Measurements from ENCODE around the gene PRKCD.

The PRKCD gene

DNA sequence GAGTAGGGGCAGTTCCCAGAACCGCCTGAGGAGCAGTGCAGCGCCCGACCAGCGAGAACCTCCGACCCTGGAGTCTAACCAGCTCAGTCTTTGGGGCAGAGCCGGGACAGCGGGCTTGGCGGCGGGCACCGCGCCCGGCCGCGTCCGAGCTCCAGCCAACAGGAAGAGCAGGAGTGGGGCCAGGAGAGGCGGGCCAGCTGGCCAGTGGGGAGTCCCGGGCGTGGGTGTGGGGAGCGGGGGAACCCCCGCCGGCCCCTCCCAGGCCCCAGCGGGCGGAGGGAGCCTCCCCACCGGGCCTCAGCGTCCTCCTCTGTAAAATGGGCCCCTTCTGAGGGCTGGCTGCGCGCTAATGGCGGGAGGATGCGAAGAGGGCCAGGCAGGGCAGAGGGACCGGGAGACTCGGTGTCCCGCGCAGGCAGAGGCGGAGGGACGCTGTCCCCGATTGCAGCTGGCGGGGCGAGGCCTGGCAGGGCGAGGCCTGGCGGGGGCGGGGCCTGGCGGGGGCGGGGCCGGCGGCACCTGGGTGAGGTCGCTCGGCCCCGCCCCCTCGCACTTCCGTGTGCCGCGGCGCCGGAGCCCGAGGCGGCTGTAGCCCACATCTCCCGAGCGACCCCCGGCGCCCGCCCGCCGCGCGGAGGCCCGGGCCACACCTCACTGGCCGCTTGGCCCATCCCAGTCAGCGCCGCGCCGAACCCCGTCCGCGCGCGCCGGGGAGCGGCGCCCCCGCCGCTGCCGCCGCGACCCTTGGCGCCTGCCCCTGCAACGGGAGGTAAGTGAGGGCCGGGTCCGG is at the start of gene PRKCD:
Gene PRKCD, plus strand, starts transcription at position 550 of the 790 bp plus-strand sequence. CDS start 17,214 bp downstream, outside the sequence.
- peak; percentile 7 to 53 for DNase-seq

DNA sequence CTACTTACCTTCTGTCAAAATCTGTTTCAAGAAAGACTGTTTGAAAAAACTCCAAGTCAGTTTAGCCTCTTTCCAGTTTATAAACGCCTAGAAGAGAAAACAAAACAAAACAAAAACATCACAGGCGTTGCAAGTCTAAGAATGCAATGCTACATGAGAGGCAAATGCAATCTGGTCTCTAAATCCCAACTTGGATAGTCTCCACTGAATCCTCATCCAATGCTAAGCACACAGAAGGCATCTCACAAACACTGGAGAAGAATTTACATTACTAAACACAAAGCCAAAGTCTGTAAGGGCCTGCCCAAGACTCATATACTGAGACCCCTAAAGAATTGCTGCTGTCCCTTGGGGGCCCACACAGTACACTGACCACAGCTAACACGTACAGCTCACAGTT is 49.2 kb upstream of the PRKCD start:
- DNase-seq, result no peak

DNA sequence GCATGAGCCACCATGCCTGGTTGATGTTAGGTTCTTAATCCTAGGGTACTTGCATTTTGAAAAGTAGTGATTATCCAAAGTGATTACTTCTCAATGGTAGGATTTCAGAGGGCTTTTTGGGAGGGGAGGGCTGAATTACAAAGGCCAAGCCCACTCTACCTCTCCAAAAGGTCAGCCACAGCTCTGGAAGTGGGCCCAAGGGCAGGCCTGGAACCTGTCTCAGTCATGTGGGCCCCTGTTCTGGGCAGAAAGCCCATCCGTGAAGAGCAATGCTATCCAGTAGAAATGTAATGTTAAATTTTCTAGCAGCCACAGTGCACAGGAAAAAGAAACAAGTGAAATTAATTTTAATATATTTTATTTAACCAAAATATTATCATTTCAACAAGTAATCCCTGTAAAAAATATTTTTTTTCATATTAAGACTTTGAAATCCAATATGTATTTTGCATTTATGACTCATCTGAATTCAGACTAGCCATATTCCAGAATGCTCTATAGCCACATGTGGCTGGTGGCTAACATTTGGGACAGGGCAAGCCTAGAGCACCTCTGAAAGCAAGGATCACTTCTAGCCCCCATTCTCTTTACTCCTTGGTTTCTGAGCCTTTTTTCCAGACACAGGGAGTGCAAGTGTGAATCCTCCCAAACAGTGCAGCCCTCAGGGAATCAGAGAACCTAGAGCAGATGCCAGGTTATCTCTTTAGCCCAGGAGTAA is 47.6 kb upstream of the PRKCD start:
- DNase-seq, result no peak

DNA sequence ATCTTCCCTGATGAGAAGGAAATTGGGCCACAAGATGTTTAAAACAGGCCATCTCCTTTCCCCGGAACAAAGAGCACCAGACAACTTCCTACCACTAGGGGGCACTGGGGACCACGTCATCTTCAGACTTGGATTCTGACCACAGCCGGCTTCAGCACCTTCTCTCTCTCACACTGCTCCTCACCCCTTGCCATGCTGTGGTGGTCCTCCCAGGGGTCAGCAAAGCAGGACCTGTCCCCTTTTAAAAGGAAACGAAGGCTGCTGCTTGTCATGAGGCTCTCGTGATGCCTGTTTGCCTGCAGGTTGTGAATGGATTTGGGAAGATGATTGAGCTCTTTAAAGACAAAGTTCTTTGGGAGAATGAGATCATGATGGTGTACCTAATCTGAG is 47.0 kb upstream of the PRKCD start:
- DNase-seq, result peak; percentile 38 to 60

DNA sequence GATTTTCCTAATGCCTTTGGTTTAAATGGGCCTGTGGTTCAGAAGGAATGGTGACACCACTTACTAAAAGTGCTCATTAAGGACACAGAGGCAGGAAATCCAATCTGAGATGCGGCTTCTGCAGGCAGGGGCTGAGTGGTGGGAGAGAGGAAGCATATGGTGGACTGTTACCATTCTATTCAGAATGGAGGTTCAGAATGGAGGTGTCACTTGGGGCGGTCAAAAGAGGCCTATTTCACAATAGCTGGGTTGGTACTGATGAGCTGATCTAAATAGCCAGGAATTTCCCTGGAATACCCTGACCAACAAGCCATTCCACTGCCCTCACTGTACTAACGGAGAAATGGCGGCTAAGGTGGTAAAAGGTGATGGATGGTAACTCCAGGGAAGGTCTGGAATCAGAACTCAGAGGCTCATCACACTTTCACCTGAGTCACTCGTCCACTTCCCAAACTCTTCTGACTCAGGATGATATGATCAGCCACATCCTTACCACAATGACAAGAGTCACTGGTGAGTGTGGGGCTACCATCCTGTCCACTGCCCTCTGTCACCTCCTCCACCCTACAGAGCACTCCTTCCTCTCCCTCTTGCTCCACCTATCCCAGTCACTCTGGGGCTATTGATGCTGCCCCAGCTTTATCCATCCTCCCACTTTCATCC is 46.5 kb upstream of the PRKCD start:
- DNase-seq, result no peak

DNA sequence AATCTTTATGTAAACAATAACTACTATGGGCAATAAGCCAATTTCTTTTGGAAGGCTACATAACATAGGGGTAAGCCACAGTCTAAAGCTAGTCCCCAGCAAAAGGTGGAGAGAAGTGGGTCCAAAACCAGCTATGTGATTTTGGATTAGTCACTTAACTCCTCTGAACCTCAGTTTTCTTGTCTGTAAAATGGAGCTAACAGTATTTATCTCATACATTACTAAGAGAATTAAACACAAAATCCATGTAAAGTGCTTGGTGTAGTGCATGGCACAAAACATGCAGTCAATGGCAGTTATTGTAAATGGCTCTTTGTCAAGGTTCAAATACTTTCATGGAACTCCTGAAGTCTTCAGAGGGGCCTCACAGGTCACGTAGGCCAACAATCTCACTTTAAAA is 44.1 kb upstream of the PRKCD start:
- no peak for DNase-seq

DNA sequence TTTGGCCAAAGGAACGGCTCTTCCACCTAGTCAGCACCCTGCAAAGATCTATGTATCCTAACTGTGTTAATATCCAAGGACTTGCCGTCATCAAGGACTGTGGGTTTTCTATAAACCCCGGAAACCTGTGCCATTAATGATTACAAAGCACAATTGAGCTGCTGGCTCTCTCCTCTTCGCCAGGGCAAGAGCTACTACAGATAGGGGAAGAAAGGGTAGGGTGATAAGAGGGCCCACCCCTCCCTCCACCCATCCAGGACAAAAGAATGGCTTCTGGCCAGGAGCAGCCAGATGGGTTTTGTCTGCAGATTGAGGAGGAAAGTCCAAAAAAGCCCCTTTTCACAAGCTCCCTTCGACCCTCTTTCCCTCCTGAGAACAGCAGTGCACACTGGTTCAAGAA is 40.7 kb upstream of the PRKCD start:
- DNase-seq, result no peak

DNA sequence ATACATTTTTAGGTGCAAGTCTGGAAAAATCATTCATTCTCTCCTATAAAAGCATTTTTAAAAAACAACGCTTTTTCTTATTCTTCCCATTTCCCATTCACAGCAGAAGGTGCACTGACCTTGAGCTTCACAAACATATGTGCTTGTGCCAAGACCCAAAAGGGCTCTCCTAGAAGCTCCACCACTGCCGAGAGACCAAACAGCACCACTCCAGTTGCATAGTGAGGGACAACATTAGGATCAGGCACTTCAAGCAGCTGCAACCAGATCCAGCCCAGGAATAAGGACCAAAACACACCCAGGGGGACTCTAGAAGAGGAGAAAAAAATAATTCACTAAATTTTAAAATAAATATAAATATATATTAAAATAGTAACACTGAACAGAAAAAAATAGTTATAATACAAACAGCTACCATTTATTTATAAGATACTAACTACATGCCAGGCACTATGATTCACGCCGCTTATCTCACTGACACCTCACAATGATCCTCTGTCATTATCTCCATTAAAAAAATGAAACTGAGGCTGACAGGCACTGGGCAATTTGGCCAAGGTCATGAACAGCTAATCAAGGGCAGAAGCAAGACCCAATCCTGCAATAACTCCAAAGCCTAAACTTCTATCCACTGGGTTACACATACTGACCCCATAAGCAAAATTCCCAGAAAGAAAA is 38.6 kb upstream of the PRKCD start:
- no peak for DNase-seq

DNA sequence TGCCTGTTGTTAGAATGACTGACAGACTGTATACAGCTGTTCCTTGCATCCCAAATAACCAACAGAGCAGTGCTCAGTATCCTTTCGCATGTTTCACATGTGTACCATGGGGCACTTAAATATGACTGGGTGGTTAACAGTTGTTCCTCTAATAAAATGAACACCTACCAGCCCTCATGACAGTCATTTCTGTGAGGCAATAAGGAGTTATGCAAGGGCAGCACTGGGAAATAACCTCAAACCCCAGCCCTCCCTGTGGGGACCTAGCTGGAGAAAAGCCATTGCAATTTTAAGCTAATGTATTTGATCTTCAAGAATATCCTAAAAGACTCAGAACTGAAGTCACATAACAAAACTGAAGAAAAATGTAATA is 38.1 kb upstream of the PRKCD start:
- DNase-seq, result no peak

DNA sequence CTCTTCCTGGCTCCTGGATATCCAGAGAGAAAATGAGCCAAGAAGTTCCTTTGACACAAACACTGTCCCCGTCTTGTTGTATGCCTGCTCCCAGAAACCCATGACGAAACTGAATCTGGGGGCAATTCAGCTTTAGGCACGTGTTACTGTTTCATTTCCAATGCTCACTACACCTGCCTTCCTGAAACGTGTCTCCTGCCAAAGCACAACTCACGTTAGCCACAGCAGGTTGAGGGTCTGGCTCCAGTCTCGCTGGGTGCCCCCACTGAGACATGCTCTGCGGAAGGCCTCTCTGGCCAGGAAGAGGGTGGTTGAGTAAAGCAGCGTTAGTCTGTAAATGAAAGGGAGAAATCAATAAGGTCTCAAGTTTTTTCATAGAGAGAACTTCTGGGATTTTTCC is 37.5 kb upstream of the PRKCD start:
- no peak for DNase-seq

DNA sequence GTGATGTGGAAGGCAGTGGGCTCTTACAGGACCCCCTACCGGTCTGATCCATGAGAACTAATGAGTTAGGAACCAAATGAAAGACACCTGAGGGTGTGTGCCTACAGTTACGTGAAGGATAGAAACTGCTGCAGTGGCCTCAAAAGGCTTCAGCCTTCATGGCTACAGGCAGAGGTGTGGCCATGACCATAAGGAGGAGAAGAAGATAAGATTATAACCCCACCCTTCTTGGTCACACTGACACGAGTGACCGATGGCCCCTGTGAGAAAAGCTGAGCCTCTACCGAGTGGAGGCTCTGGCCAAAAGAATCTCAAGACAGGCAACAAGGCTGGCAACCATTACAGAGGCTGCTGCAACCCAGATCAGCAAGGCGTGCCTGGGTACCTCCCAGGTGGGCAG is 37.1 kb upstream of the PRKCD start:
- no peak for DNase-seq

DNA sequence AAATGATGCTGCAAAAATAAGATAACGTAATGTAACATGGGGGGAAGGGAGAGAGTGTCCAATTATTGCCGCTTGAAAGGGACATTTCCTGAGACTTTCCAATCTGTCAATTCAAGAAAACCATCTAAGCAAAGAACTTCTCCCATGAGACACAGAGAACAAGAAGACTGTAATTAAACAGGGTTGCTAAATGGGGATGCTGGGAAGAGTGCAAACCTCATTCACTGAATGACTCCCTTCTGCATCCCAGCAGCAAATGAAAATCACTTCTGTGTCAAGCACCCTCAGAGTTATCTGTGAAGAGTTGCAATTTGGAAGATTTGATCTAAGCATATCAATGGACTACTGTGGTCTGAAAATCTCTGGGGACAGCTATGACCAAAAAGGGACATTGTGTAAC is 34.4 kb upstream of the PRKCD start:
- DNase-seq, result no peak

DNA sequence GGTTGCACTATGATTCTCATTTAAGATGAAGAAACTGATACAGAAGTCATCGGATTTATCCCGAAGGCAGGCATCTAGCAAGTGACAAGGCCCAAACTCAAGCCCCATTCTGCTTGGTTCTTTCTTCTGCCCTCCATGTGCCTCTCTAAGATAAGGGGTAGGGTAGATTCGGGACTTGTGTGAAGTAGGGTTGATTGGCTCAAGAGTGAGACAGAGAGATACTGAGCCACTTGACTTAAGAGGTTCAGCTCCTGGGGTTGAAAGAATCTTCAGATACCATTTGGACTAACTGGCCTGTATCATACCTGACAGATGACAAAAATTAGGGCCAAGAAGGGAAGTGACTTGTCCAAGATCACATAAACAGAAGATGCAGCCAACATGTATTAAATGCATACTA is 31.7 kb upstream of the PRKCD start:
- no peak for DNase-seq

DNA sequence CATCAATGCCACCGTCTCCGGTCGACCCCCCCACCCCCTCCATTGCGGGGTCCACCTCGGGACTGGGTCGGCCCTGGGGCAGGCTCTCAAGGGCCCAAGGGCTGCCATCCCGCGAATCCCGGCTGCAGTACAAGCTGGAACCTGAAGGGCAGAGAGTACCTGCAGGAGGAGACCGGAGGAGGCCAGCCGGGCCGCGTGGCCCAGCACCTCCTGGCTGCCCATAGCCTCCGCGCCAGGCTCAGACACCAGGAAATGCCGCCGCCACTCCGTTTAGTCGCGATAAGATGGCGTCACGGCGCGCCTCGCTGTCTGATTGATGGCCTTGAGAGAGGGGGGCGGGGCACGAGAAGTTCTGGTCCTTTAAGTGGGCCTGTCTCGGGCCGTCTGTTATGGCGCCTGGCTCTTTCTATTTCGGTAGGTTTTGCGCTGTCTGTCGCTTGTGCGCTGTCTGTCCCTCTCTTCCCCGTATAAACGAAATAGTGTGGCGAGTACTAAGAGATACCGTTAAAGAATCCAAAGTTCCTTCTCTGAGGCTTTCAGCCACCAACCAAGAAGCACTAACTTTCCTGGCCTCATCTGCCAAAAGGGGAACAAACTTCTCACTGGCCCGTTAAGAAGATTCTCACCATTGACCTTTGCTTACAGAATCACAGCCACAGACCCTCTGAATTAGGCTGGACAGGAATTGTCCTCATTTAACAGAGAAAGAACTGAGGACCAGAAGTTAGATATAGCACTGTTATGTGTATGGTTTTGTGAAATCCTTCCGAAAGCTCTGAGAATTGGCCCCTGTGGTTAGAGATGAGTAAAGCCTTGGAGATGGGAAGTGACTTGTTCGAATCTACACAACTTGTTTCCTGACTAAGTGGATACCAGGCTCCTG is 30.6 kb upstream of the PRKCD start, which contains the start of gene RFT1:
Gene RFT1, minus strand, starts transcription at position 257 of the 883 bp plus-strand sequence. Its CDS starts 35 bp downstream, at position 222.
- peak; percentile 87 to 91 for DNase-seq

DNA sequence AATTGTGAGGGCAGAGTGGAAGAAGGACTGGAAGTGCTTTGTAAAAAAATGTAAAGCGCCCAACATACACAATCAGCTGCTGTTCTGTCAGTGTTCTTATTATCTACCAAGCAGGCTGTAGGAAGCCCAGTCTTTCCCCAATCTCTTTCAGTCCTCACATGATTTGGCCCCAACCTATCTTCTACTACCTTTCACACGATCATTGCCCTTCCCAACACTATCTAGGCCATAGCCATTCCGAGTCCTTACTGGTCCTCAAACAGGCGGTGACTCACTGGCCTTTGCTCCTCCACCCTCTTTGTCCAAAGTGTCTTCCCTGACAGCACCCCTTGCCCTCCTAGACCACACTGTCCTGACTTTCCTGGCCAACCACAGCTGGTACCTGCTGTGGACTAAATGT is 29.9 kb upstream of the PRKCD start:
- DNase-seq, result no peak

DNA sequence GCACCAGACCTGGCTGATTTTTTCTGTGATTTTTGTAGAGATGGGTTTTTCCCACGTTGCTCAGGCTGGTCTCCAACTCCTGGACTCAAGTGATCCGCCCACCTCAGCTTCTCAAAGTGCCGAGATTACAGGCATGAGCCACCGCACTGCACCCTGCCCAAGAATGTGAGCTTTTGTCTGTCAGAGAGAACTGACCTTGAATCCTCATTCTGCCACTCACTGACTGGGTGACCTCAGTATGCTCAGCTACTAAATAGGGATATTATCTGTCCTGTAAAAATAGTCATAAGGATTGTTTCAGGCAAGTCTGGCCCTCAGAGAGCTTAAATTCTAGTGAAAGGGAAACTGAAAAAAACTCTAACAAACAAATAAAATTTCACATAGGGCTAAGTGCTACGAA is 28.7 kb upstream of the PRKCD start:
- DNase-seq, result no peak

DNA sequence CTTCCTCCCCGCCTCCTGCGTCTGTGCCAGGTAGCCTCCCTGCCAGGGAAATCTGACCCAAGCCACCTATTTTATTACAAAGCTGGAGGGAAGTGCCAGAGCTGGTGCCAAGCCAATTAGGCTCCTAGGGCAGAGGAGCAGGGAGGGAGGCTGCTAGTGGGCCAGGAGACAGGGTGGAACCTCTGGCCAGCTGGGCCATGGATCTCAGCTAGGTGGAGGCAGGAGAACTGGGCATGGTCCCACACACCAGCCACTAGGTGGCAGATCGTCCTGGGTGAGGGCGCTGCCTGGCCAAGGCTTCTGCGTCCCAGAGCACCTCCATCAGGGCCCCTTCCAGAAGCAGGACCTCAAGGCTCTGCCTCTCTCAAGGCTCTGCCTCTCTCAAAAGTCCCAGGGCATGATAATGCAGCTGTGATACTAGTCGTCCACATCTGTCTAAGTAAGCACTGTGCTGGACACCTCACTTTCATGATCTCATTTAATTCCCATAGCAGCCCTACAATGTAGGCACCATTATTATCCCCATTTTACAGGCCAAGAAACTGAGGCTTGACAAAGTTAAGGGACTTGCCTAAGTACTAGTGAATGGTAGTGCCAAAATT is 26.3 kb upstream of the PRKCD start:
- peak; percentile 26 to 58 for DNase-seq

DNA sequence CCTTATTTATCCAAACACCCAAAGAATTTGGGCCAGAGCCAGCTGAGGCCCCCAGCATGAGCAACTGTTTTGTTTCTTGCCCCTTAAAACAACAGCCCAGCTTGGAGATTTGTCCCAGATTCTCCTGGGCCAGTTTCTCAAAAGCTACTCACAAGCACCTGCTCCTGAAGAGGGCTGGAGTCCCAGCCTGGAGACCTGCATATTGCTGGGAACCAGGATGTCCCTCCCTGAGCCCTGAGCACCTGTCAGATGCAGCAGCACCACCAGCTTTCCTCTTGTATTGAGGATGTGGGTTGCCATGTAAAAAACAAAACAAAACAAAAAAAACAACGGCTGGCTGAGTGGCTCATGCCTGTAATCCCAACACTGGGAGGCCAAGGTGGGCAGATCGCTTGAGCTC is 23.8 kb upstream of the PRKCD start:
- DNase-seq, result no peak

DNA sequence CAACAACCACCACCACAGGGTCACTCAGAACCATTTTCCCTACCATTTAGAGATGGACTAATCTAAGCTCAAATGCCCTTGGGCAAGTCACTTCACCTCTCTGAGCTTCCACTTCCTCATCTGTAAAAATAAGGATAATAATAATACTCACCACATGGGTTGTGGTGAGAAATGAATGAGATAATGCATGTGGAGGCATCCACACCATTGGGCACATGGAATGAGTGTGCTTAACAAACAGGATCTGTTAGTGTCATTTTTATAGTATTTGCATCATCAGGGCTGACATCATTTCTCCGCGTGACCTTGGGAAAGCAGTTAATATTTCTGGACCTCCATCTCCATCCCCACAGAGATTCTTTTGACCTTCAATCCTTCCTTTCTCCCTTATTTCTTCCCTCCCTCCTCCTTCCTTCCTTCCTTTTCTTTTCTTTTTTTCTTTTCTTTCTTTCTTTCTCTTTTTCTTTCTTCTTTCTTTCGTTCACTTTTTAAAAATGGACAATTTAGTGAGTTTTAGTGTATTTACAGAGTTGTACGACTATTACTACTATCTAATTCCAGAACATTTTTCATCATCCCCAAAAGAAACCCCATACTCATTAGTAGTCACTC is 23.1 kb upstream of the PRKCD start:
- DNase-seq, result no peak

DNA sequence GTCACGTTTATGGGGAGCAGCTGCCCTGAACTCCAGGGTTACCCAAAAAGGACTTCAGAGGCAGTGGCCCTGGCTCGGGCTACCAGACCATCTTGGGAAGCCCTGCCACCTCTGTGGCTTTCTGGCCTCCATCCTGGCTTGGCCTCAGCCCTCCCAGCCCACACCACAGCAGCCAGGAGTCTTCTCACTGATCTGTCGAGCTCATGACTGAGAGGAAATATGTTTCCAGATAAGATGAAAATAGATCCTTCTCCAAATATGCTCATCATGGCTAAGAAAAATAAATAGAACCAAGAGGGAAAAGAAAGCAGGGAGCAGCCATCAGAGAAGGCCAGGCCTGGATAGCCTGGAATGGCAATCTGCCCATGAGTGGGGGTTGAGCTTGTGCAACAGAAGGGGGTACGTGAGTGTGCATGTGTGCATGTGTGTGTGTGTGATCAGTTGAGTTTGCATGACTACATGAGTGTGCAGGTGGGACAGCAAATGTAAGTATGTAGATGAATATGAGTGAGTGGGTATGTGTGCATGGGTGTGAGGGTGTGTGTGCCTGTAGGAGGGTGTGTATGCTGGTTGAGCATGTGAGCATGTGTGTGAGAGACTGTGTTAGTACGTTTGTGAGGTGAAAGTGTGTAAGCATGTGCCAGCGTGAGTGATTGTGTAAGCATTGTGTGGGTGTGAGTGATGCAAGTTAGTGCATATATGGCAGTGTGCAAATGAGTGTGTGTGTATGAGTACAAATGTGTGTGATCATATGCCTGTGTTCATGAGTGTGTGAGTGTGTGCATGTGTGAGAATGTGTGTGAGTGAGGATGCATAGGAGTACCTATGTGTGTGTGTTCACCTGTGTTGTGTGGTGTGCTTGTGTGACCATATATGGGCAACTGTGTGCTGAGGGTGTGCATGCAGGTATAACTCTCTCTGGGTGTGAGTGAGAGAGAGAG is 20.8 kb upstream of the PRKCD start:
- DNase-seq, result no peak

All from NCI-H524 (cell line).